Measurements from ENCODE around the gene CLDN7. TPM values are rescaled to one million over a fixed set of nuclear protein-coding genes. Genes with fewer than 3 reads are reported as not detected.
"Not testable (repeated sequence)": the region's sequence is repeated elsewhere in the genome, so short reads cannot be mapped to it uniquely, and the experiment has no call there.

CLDN7 gene
- total RNA-seq, 1 donor from 2014 or later, result 1.8 TPM

- intact Hi-C loops (cut with micrococcal nuclease), result no loop called here
- no peak for DNase-seq
- Mint-ChIP-seq H3K4me1 (peaks cover 44% of the 10 kb centered on the region), H3K36me3 (ENCODE audit: low read depth) (peaks cover 57% of the 10 kb centered on the region), H3K4me3 (no peak overlapping the region), H3K27ac (peak overlapping the region; percentile 4), H3K9me3 (no peaks in the 10 kb centered on the region), H3K27me3 (no peaks in the 10 kb centered on the region)
- no peak for ATAC-seq (ENCODE audit: low read depth)
- no peak for TF ChIP-seq CTCF (IDR thresholded peaks at IDR 0.05)
- POLR2A ChIA-PET, result interaction anchor here (0.8 to 5.8 kb wide), 2 partner anchors 10 to 29 kb away, joined by 3 to 134 read pairs; partner anchors contain the start of genes ACADVL, DLG4, DVL2 and GABARAP
- CTCF ChIA-PET, result interaction anchor here (1.2 kb wide), 1 partner anchor 28 kb away, joined by 3 read pairs; no protein-coding TSS in a partner anchor
These were observed 13.5 kb downstream of the CLDN7 start for GRCh38 chr17:7248796-7249195.

DNA sequence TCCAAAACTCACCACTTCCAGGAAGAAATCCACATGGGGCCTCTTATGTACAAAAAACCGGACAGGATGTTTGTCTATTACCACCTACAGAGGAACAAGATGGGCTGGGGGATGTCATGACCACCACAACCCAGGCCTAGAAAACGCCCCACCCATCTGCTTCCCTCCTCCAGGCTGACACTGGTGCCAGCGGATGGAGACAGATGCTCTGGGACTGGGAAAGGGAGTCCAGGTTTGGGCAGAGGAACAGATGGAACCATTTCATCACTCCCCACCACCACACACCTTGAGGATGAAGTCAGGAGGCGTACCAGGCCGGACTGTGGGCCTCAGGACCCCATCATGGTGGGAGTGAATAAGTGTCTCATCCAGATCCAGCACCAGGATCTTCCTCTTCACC, 15.5 kb downstream of the CLDN7 start:
- intact Hi-C loops (cut with micrococcal nuclease), result no loop called here
- no peak overlapping the region for H3K4me3 Mint-ChIP-seq

DNA sequence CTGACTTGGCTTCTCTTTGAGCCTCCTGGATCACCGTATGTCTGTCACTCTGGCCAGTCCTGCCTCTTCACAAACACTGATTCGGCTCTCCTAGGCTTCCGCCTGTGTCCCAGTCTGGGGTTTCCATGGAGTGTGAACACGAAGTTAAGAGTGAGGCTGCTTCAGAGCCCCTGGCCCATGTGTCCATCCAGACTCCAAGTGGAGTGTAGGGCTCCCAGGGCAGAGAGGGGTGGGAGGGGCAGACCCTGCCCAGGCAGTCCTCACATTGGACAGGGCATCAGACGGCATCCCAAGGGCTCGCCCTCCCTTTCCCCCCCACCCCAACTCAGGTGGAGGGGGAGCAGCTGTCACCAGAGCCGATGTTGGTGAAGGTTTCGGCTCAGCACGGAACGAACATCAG, 18.4 kb downstream of the CLDN7 start:
- CTCF ChIA-PET; H3K27ac Mint-ChIP-seq; DNase-seq; H3K9me3 Mint-ChIP-seq; H3K27me3 Mint-ChIP-seq; ATAC-seq (ENCODE audit: low read depth); H3K4me3 Mint-ChIP-seq; intact Hi-C loops (cut with micrococcal nuclease): not testable (repeated sequence)
- Mint-ChIP-seq H3K36me3 (ENCODE audit: low read depth) (peaks cover 67% of the 10 kb centered on the region), H3K4me1 (peaks cover 42% of the 10 kb centered on the region)
- POLR2A ChIA-PET, result interaction anchor here (1.9 to 15.0 kb wide), 4 partner anchors 9 to 443 kb away, joined by 8 to 245 read pairs (median 15); partner anchors contain the start of genes ACADVL, DLG4, DVL2 and TP53

More for the DNA sequence above, 15.5 kb downstream of the CLDN7 start:
- Mint-ChIP-seq H3K27me3 (no peaks in the 10 kb centered on the region), H3K36me3 (ENCODE audit: low read depth) (peaks cover 51% of the 10 kb centered on the region), H3K27ac (peak overlapping the region; percentile 4), H3K4me1 (peaks cover 42% of the 10 kb centered on the region), H3K9me3 (no peaks in the 10 kb centered on the region)
- DNase-seq (no peak), ATAC-seq (ENCODE audit: low read depth) (no peak)
- ChIA-PET CTCF (no interaction called here), POLR2A (no interaction called here)
- TF ChIP-seq CTCF (IDR thresholded peaks at IDR 0.05), result no peak

- no peak for DNase-seq
- intact Hi-C loops (cut with micrococcal nuclease), result no loop called here
- peaks cover 40% of the 10 kb centered on the region for H3K4me1 Mint-ChIP-seq
- peak overlapping the region; percentile 99 for H3K4me3 Mint-ChIP-seq
- ChIA-PET POLR2A (interaction anchor here (0.8 to 15.0 kb wide), 5 partner anchors 9 to 444 kb away, joined by 3 to 245 read pairs (median 9); partner anchors contain the start of genes ACADVL, DLG4, DVL2 and TP53), CTCF (interaction anchor here (1.3 kb wide), 1 partner anchor 53 kb away, joined by 4 read pairs; no protein-coding TSS in a partner anchor)
- no peak for ATAC-seq (ENCODE audit: low read depth)
- H3K27ac Mint-ChIP-seq, result peak overlapping the region; percentile 100
- no peaks in the 10 kb centered on the region for H3K27me3 Mint-ChIP-seq
- peaks cover 67% of the 10 kb centered on the region for H3K36me3 Mint-ChIP-seq (ENCODE audit: low read depth)
- H3K9me3 Mint-ChIP-seq, result no peaks in the 10 kb centered on the region
- no peak for TF ChIP-seq CTCF (IDR thresholded peaks at IDR 0.05)
These were observed 18.9 kb downstream of the CLDN7 start for GRCh38 chr17:7243453-7243729.

DNA sequence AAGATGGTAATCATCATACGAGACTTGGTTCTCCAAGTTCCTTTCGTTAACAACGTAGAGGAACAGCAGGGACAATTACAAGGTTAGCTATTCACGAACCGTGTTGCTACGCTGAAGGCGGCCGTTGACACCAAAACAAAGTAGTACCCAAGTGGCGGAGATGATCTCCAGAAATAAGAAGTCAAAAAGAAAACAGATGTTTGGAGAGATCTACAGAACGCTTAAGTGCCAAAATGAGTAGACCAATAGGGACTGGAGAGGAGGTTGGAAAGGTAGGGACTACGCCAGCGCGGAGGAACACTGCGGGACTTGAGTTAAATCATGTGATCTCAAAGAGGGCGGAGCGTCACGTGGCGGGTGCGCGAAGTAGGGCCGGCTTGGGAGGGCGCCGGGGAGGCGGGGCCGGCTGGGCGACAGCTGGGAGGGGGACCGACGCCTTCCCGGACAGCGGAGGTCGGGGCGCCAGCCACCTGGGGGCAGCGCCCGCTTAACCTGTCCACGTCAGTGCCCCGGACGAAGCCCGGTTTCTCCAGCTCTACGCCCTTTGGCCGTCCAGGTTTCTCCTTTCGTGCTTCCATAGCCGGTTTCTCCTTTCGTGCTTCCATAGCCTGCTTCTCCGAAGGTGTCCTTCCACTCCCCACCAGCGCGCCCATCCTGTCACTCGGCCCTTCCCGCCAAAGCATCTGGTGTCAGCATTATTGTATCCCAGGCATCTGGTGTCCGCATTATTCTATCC, 19.4 kb downstream of the CLDN7 start:
- peak overlapping the region; percentile 100 for H3K27ac Mint-ChIP-seq
- H3K27me3 Mint-ChIP-seq, result no peaks in the 10 kb centered on the region
- TF ChIP-seq CTCF (IDR thresholded peaks at IDR 0.05), result no peak
- peak overlapping the region; percentile 99 for H3K4me3 Mint-ChIP-seq
- peaks cover 67% of the 10 kb centered on the region for H3K36me3 Mint-ChIP-seq (ENCODE audit: low read depth)
- ChIA-PET CTCF (interaction anchor here (0.7 to 1.3 kb wide), 4 partner anchors 9 to 190 kb away, joined by 3 to 8 read pairs (median 4); partner anchors contain the start of genes ACADVL, CTDNEP1 and DLG4), POLR2A (interaction anchor here (0.6 to 15.0 kb wide), 16 partner anchors 7 to 1052 kb away, joined by 3 to 245 read pairs (median 6); partner anchors contain the start of genes ACADVL, ACAP1, CTDNEP1 and DLG4)
- H3K9me3 Mint-ChIP-seq, result no peaks in the 10 kb centered on the region
- H3K4me1 Mint-ChIP-seq, result peaks cover 40% of the 10 kb centered on the region
- DNase-seq (peak; percentile 88), ATAC-seq (ENCODE audit: low read depth) (peak; percentile 34)
- intact Hi-C loops (cut with micrococcal nuclease), result loop anchor here (1.0 kb wide), 3 partner anchors 9 to 64 kb away; partner anchors contain the start of genes EIF5A and ELP5

Data from activated B cell treated with CpG ODN at 0.5 μM for 24 hours (primary cell).